GM12872 (cell line): ENCODE measurements around the gene AVPI1.

Experiments used
- TF ChIP-seq, protein P1 (sequence below): IDR thresholded peaks from 3 replicates; pipeline ENCODE4 v1.5.1; 2011; ENCODE audit warnings: low read depth, mild to moderate bottlenecking, low read length, moderate library complexity; ENCODE audit not compliant: insufficient read depth

AVPI1 gene

DNA sequence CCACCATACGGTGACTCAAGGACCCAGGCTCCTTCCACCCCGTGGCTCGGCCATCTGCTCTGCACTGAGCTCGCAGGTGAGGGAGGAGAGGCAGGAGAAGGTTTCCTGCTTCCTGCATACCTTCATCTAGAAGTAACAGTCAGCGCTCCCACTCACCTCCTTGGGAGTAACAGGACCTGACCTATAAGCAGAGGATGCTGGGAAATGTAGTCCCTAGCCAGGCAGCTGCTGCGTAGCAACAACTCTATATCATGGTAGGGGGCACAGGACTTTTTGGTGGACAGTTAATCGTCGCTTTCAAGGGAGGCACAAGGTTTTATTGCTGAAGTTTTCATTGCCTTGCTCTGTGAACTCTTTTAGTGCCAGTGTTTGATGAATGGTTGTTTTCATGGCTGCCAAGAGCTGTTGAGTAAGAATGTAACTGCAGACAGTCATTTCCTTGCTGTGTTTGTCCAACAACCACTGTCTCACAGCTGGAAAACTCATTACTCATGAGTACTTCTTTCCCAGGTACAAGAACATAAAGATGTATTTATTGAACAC is 39.7 kb upstream of the AVPI1 start:
- TF ChIP-seq, protein P1, sequence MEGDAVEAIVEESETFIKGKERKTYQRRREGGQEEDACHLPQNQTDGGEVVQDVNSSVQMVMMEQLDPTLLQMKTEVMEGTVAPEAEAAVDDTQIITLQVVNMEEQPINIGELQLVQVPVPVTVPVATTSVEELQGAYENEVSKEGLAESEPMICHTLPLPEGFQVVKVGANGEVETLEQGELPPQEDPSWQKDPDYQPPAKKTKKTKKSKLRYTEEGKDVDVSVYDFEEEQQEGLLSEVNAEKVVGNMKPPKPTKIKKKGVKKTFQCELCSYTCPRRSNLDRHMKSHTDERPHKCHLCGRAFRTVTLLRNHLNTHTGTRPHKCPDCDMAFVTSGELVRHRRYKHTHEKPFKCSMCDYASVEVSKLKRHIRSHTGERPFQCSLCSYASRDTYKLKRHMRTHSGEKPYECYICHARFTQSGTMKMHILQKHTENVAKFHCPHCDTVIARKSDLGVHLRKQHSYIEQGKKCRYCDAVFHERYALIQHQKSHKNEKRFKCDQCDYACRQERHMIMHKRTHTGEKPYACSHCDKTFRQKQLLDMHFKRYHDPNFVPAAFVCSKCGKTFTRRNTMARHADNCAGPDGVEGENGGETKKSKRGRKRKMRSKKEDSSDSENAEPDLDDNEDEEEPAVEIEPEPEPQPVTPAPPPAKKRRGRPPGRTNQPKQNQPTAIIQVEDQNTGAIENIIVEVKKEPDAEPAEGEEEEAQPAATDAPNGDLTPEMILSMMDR = no peak

DNA sequence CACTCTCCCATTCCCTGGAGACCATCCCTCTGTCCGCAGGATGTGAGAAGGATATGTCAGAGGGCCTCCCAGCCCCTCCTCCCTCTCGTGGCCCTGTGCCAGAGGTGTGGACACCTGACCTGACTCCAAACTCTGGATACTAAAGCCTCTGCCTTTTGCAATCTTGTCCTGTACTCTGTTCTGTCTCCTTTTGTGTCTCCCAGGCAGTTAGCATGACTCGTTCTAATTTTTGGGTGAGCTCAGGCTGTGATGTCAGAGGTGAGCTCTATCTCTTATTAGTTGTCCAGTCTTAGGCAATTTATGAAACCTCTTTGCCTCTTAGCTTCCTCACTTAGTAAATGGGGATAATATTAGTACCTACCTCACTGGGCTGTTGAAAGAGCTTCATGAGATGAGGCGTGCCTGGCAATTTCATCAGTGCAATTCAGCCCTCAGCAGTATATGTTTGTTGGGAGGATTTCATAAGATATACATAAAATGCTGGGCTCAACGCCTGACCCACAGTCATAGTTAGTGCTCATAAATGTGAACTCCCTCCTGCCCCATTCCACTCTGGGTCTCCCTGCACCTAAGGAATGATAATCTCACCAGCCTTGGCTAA is 37.4 kb upstream of the AVPI1 start:
- TF ChIP-seq, protein P1 = no peak

DNA sequence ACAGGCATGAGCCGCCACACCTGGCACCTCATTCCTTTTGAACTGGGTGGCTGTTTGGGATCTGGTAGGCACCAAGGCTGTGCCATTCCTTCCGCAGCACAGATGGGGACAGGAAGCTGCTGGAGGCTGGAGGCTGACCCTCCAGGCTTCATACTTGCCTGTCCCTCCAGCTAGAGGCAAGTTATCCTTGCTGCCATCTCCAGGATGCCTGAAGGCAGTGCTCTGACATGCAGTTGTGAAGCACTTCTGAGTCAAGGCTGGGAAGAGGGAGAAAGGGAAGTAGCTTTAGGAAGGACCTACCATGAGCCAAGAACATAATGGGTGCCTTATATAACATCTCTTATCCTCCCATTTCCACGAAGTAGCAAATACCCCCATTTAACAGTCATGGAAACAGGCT is 36.0 kb upstream of the AVPI1 start:
- TF ChIP-seq, protein P1 = no peak

DNA sequence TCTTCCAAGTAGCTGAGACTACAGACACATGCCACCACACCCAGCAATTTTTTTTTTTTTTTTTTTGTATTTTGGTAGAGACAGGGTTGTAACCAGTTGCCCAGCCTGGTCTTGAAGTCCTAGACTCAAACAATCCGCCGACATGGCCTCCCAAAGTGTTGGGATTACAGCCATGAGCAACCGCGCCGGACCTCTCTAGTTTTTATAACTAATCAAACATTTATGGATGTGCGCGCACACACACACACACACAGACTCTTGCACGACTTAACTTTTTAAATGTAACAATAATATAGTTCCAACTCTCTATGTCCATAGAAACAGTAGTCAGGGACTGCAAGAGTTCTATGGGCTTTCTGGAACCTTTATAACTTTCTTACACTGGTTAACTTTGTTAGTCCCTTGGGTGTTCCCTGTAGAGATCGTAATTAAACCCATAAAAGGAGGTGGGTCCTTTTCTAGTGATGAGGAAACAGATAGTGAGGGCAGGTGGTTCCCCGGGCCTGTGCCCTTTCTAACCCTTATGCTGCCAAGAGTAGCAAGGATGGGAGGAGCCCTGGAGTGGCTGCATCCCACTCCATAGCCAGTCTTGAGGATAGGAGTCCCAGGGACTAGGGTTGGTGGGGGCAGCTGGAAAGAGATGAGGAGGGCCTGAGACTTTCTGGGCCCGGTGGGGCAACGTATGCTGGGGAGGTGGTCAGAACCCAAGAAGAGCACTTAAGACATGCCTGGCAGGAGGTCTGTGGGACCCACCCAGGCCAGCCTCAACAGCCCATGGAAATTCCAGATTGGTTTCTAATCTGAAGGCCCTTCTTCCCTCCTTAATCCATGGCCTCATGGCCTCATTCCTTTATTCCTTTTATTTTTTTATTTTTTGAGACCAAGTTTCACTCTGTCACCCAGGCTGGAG is 35.1 kb upstream of the AVPI1 start:
- TF ChIP-seq, protein P1 = no peak

DNA sequence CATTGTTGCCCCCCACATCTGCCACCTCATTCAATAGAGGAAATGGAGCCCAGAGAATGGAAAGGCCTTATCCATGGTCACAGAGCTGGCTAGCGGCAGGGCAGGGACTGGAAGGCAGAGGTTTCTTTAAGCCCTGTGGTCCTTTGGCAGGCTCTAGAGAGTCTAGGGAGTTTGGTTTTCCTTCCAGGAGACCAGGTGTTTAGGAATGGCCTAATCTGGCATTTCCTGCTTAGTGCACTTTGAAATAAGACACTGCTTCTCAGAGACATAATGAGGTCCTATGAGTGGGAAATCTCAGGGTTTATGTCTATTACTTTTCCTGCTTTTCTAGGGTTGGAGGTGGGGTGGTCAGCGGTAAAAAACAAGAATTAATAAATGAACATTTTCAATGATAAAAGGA is 32.6 kb upstream of the AVPI1 start:
- TF ChIP-seq, protein P1 = no peak

DNA sequence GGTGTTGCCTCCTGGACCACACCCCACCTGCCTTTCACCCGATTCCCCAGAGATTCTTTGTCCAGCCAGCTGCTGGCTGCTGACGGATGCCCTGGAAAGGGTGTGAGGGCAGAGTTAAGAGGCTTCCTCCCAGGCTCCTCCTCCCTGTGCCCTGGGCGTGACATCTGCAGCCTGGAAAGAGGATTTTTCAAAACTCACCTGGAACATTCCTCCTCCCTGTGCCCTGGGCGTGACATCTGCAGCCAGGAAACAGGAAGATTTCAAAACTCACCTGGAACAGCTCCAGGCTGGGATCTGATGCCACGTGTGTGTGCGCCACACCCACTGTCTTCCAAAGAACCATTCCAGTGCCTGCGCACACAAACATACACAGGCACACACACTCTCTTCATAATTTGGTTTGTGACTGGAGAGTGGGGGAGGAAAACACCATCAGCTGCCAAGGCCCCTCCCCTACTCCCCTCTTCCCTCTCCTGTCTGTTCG is 31.7 kb upstream of the AVPI1 start:
- TF ChIP-seq, protein P1 = no peak

DNA sequence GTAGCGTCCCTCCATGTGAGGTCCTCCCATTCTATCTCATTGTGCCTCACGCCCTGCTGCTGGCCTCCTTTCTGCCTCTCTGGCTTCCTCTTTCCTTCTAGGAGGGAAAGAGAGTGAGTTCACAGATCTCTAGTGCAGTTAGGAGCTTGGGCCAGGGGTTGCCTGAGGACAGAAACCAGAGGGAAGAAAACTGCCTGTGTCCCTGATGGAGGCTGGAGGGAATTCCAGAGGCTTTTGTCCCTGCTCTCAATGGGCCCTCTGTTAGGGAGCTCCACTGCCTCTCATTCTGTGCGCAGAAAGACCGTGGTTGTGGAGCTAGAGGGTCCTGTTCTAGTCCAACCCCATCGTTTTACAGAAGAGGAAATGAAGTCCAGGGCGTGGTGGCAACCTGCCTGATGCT is 31.1 kb upstream of the AVPI1 start:
- TF ChIP-seq, protein P1 = no peak
